Activated naive CD4-positive, alpha-beta T cell treated with Interleukin-2 at 50 U/mL for 16 hours (primary cell): Measurements from ENCODE around the gene PRM1.
A peak's percentile ranks its signal among the peaks of the same experiment; 100 is the strongest.

Source experiments
- DNase-seq: peaks from one replicate; pipeline ENCODE4 v3.0.0-alpha.2; 2020

The PRM1 gene

DNA sequence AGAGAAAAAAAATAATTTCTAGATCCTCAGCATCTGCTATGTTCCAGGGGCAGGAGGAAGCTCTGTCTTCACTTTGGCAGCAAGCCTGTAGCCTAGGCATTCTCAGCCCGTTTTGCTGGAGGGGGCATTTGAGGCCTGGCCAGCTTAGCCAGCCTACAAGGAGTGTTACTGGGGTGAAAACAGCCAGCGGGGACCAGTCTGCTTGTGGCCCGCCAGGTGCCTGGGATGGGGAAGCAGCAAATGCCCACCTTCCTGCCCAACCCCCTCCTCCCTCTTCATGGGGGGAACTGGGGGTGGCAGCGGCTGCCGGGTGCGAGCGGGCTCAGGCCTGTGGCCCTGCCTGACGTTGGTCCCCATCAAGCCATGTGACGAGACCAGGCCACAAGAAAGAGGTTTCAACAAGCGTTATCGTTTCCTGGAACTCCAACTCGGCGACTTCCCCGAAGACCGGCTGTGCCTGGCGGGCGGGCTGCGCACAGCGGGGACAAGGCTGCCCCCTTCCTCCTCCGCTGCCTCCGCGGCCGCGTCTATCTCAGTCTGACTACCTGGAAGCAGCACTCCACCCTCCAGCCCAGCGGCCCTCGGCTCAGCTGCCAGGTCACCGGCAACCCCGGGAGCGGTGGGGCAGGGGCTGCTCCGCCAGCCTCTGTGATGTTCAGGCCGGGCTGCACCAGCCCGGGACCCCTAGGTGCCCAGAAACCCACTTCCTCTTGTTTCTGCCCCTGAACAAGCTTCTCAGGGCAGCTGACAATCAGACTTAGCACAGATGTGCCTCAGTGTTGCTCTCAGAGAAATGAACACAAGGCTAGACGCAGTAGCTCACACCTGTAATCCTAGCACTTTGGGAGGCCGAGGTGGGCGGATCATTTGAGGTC is 48.0 kb downstream of the PRM1 start:
- DNase-seq, result peak; percentile 91

DNA sequence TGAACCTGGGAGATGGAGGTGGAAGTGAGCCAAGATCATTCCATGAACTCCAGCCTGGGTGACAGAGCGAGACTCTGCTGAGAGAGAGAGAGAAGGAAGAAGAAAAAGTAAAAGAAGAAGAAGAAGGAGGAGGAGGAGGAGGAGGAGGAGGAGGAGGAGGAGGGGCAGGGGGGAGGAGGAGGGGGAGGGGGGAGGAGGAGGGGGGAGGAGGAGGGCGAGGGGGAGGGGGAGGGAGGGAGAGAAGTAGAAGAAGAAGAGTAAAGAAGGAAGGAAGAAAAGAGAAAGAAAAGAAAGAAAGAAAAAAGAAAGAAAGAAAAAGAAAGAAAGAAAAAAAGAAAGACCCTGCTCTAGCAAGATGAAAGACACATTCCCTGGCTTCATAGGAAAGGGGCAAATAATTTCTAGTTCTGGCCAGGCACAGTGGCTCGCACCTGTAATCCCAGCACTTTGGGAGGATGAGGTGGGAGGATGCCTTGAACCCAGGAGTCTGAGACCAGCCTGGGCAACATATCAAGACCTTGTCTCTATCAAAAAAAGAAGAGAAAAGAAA is 48.8 kb downstream of the PRM1 start:
- DNase-seq, result no peak

- no peak for DNase-seq
Measured at GRCh38 chr16:11231367-11231970, 49.7 kb downstream of the PRM1 start.
